ENCODE data around the gene TNS2. TPM values are rescaled to one million over a fixed set of nuclear protein-coding genes. Genes with fewer than 3 reads are reported as not detected.

TNS2 gene
- total and polyA plus RNA-seq, 2 donors, result 2.3 to 40.4 TPM

GRCh38 chr12:53070877-53071492 lies 21.1 kb downstream of the TNS2 start:
- H3K27me3 ChIP-seq (ENCODE audit: control insufficient read depth in 2 of 2, insufficient read depth in 1 of 2, low read length in 1 of 2), result no peaks in the 10 kb centered on the region
- H3K4me3 ChIP-seq (ENCODE audit: low read length in 2 of 2), result no peak overlapping the region
- H3K9me3 ChIP-seq (ENCODE audit: control insufficient read depth in 2 of 2, insufficient read depth in 1 of 2, low read length in 1 of 2), result no peaks in the 10 kb centered on the region
- peak overlapping the region in 1 of 2 donors; percentile 24 for H3K27ac ChIP-seq (ENCODE audit: low read depth in 1 of 2, low read length in 1 of 2)
- DNase-seq (ENCODE audit: low read depth in 6 of 9, low spot score in 9 of 9), result no peak
- peaks cover 57 to 59% of the 10 kb centered on the region in 2 donors for H3K36me3 ChIP-seq (ENCODE audit: control insufficient read depth in 2 of 2, insufficient read depth in 2 of 2, low read length in 1 of 2)
- 92% methylated on average over 7 of the region's 7 CpGs for WGBS
- H3K4me1 ChIP-seq (ENCODE audit: control insufficient read depth in 2 of 2, insufficient read depth in 2 of 2, low read length in 2 of 2), result peaks cover 0 to 40% of the 10 kb centered on the region in 2 donors

GRCh38 chr12:53071591-53072551 lies 22.0 kb downstream of the TNS2 start:
- H3K9me3 ChIP-seq (ENCODE audit: control insufficient read depth in 2 of 2, insufficient read depth in 1 of 2, low read length in 1 of 2), result no peaks in the 10 kb centered on the region
- no peak for DNase-seq (ENCODE audit: low read depth in 6 of 9, low spot score in 9 of 9)
- H3K4me3 ChIP-seq (ENCODE audit: low read length in 2 of 2), result no peak overlapping the region
- H3K27me3 ChIP-seq (ENCODE audit: control insufficient read depth in 2 of 2, insufficient read depth in 1 of 2, low read length in 1 of 2), result no peaks in the 10 kb centered on the region
- peak overlapping the region; percentile 61 to 68 for H3K27ac ChIP-seq (ENCODE audit: low read depth in 1 of 2, low read length in 1 of 2)
- peaks cover 0 to 35% of the 10 kb centered on the region in 2 donors for H3K4me1 ChIP-seq (ENCODE audit: control insufficient read depth in 2 of 2, insufficient read depth in 2 of 2, low read length in 2 of 2)
- 90% methylated on average over 11 of the region's 11 CpGs for WGBS
- H3K36me3 ChIP-seq (ENCODE audit: control insufficient read depth in 2 of 2, insufficient read depth in 2 of 2, low read length in 1 of 2), result peaks cover 60 to 61% of the 10 kb centered on the region in 2 donors

GRCh38 chr12:53073881-53074280 lies 24.0 kb downstream of the TNS2 start:
- DNase-seq (ENCODE audit: low read depth in 6 of 9, low spot score in 9 of 9), result no peak
- Histone ChIP-seq H3K9me3 (ENCODE audit: control insufficient read depth in 2 of 2, insufficient read depth in 1 of 2, low read length in 1 of 2) (no peaks in the 10 kb centered on the region), H3K4me3 (ENCODE audit: low read length in 2 of 2) (no peak overlapping the region), H3K27me3 (ENCODE audit: control insufficient read depth in 2 of 2, insufficient read depth in 1 of 2, low read length in 1 of 2) (no peaks in the 10 kb centered on the region), H3K4me1 (ENCODE audit: control insufficient read depth in 2 of 2, insufficient read depth in 2 of 2, low read length in 2 of 2) (peaks cover 5 to 43% of the 10 kb centered on the region in 2 donors), H3K36me3 (ENCODE audit: control insufficient read depth in 2 of 2, insufficient read depth in 2 of 2, low read length in 1 of 2) (peaks cover 48 to 56% of the 10 kb centered on the region in 2 donors), H3K27ac (ENCODE audit: low read depth in 1 of 2, low read length in 1 of 2) (no peak overlapping the region)
- WGBS, result 96% methylated on average over 6 of the region's 6 CpGs

- Histone ChIP-seq H3K36me3 (ENCODE audit: control insufficient read depth in 2 of 2, insufficient read depth in 2 of 2, low read length in 1 of 2) (peaks cover 44 to 56% of the 10 kb centered on the region in 2 donors), H3K4me1 (ENCODE audit: control insufficient read depth in 2 of 2, insufficient read depth in 2 of 2, low read length in 2 of 2) (peaks cover 5 to 40% of the 10 kb centered on the region in 2 donors), H3K27ac (ENCODE audit: low read depth in 1 of 2, low read length in 1 of 2) (no peak overlapping the region), H3K9me3 (ENCODE audit: control insufficient read depth in 2 of 2, insufficient read depth in 1 of 2, low read length in 1 of 2) (no peaks in the 10 kb centered on the region), H3K4me3 (ENCODE audit: low read length in 2 of 2) (no peak overlapping the region), H3K27me3 (ENCODE audit: control insufficient read depth in 2 of 2, insufficient read depth in 1 of 2, low read length in 1 of 2) (no peaks in the 10 kb centered on the region)
- WGBS, result 97% methylated on average over 11 of the region's 11 CpGs
- no peak for DNase-seq (ENCODE audit: low read depth in 6 of 9, low spot score in 9 of 9)
Measured at GRCh38 chr12:53074283-53074998, 24.6 kb downstream of the TNS2 start.

- DNase-seq (ENCODE audit: low read depth in 6 of 9, low spot score in 9 of 9), result no peak
- 99% methylated on average over 3 of the region's 3 CpGs for WGBS
- H3K4me3 ChIP-seq (ENCODE audit: low read length in 2 of 2), result no peak overlapping the region
- peaks cover 7 to 40% of the 10 kb centered on the region in 2 donors for H3K4me1 ChIP-seq (ENCODE audit: control insufficient read depth in 2 of 2, insufficient read depth in 2 of 2, low read length in 2 of 2)
- H3K27ac ChIP-seq (ENCODE audit: low read depth in 1 of 2, low read length in 1 of 2), result no peak overlapping the region
- peaks cover 41 to 52% of the 10 kb centered on the region in 2 donors for H3K36me3 ChIP-seq (ENCODE audit: control insufficient read depth in 2 of 2, insufficient read depth in 2 of 2, low read length in 1 of 2)
- no peaks in the 10 kb centered on the region for H3K9me3 ChIP-seq (ENCODE audit: control insufficient read depth in 2 of 2, insufficient read depth in 1 of 2, low read length in 1 of 2)
- H3K27me3 ChIP-seq (ENCODE audit: control insufficient read depth in 2 of 2, insufficient read depth in 1 of 2, low read length in 1 of 2), result no peaks in the 10 kb centered on the region
Measured at GRCh38 chr12:53074999-53075370, 25.1 kb downstream of the TNS2 start.

- no peak overlapping the region for H3K4me3 ChIP-seq (ENCODE audit: low read length in 2 of 2)
Measured at GRCh38 chr12:53076461-53076860, 26.6 kb downstream of the TNS2 start.

GRCh38 chr12:53077030-53077429 lies 27.2 kb downstream of the TNS2 start:
- H3K4me3 ChIP-seq (ENCODE audit: low read length in 2 of 2), result no peak overlapping the region
- peaks cover 7 to 26% of the 10 kb centered on the region in 2 donors for H3K4me1 ChIP-seq (ENCODE audit: control insufficient read depth in 2 of 2, insufficient read depth in 2 of 2, low read length in 2 of 2)
- no peaks in the 10 kb centered on the region for H3K9me3 ChIP-seq (ENCODE audit: control insufficient read depth in 2 of 2, insufficient read depth in 1 of 2, low read length in 1 of 2)
- H3K27ac ChIP-seq (ENCODE audit: low read depth in 1 of 2, low read length in 1 of 2), result no peak overlapping the region
- H3K36me3 ChIP-seq (ENCODE audit: control insufficient read depth in 2 of 2, insufficient read depth in 2 of 2, low read length in 1 of 2), result peaks cover 37 to 38% of the 10 kb centered on the region in 2 donors
- WGBS, result 96% methylated on average over 8 of the region's 8 CpGs
- no peak for DNase-seq (ENCODE audit: low read depth in 6 of 9, low spot score in 9 of 9)
- no peaks in the 10 kb centered on the region for H3K27me3 ChIP-seq (ENCODE audit: control insufficient read depth in 2 of 2, insufficient read depth in 1 of 2, low read length in 1 of 2)

More at GRCh38 chr12:53076461-53076860, 26.6 kb downstream of the TNS2 start:
- Histone ChIP-seq H3K36me3 (ENCODE audit: control insufficient read depth in 2 of 2, insufficient read depth in 2 of 2, low read length in 1 of 2) (peaks cover 37 to 41% of the 10 kb centered on the region in 2 donors), H3K4me1 (ENCODE audit: control insufficient read depth in 2 of 2, insufficient read depth in 2 of 2, low read length in 2 of 2) (peaks cover 7 to 29% of the 10 kb centered on the region in 2 donors), H3K27ac (ENCODE audit: low read depth in 1 of 2, low read length in 1 of 2) (no peak overlapping the region), H3K27me3 (ENCODE audit: control insufficient read depth in 2 of 2, insufficient read depth in 1 of 2, low read length in 1 of 2) (no peaks in the 10 kb centered on the region), H3K9me3 (ENCODE audit: control insufficient read depth in 2 of 2, insufficient read depth in 1 of 2, low read length in 1 of 2) (no peaks in the 10 kb centered on the region)
- DNase-seq (ENCODE audit: low read depth in 6 of 9, low spot score in 9 of 9), result no peak
- WGBS, result 97% methylated on average over 3 of the region's 3 CpGs

GRCh38 chr12:53078425-53079225 lies 28.8 kb downstream of the TNS2 start:
- 27% methylated on average over 25 of the region's 25 CpGs for WGBS
- peak overlapping the region; percentile 38 to 94 for H3K27ac ChIP-seq (ENCODE audit: low read depth in 1 of 2, low read length in 1 of 2)
- H3K36me3 ChIP-seq (ENCODE audit: control insufficient read depth in 2 of 2, insufficient read depth in 2 of 2, low read length in 1 of 2), result peaks cover 24 to 31% of the 10 kb centered on the region in 2 donors
- peak in 1 of 9 donors; percentile 61 for DNase-seq (ENCODE audit: low read depth in 6 of 9, low spot score in 9 of 9)
- H3K9me3 ChIP-seq (ENCODE audit: control insufficient read depth in 2 of 2, insufficient read depth in 1 of 2, low read length in 1 of 2), result no peaks in the 10 kb centered on the region
- H3K27me3 ChIP-seq (ENCODE audit: control insufficient read depth in 2 of 2, insufficient read depth in 1 of 2, low read length in 1 of 2), result no peaks in the 10 kb centered on the region
- peak overlapping the region; percentile 66 to 84 for H3K4me3 ChIP-seq (ENCODE audit: low read length in 2 of 2)
- H3K4me1 ChIP-seq (ENCODE audit: control insufficient read depth in 2 of 2, insufficient read depth in 2 of 2, low read length in 2 of 2), result peaks cover 7 to 18% of the 10 kb centered on the region in 2 donors
